CD4-positive, alpha-beta T cell treated with Interferon gamma for 1 hour (primary cell): ENCODE measurements around the gene REXO5.
"Not testable (repeated sequence)": the region's sequence is repeated elsewhere in the genome, so short reads cannot be mapped to it uniquely, and the experiment has no call there.

Experiments
- DNase-seq: peaks from one replicate; pipeline ENCODE4 v3.0.0-alpha.2; 2020

Gene REXO5

GRCh38 chr16:20801278-20801677 lies 5.0 kb upstream of the REXO5 start:
- DNase-seq, result no peak

DNA sequence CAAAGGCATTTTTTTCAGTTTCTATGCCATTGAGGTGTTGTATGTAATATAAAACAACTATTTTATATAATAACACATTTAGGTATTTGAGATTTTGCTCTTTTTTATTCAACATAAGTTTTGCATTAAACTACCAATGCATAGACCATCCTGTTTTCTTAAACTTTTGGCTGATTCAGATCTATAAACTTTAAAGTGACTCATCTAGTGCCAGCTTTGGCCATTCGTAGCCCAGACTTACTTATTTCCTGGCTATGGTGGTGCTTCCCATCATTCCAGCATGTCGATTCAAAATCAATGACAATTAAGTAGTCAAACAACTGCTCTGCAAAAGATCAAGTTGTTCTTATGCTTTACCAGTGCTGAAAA lies 3.2 kb upstream of the REXO5 start:
- no peak for DNase-seq

DNA sequence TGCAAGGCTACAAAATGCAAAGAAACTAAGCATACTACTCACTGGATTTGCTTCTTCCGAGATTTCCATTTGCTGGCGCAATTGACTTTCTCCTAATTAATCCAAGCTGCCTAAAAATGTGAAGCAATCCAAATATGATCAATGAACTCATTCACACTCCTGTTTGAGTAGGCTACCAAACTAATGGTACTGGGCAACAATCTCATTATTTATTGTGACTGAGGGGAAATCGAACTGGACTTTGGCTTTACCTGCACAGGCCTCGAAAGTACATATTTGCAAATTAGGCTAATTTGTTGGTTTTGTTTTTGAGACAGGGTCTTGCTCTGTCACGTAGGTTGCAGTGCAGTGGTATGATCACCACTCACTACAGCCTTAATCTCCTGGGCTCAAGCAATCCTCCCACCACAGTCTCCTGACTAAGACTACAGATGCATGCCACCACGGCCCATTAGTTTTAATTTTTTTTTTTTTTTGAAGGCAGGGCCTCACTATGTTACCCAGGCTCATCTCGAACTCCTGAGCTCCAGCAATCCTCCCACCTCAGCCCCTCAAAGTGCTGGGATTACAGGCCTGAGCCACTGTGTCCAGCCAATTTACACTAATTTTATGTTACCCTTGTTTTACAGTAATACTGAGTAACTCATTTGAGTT lies 2.6 kb upstream of the REXO5 start:
- DNase-seq, result no peak

DNA sequence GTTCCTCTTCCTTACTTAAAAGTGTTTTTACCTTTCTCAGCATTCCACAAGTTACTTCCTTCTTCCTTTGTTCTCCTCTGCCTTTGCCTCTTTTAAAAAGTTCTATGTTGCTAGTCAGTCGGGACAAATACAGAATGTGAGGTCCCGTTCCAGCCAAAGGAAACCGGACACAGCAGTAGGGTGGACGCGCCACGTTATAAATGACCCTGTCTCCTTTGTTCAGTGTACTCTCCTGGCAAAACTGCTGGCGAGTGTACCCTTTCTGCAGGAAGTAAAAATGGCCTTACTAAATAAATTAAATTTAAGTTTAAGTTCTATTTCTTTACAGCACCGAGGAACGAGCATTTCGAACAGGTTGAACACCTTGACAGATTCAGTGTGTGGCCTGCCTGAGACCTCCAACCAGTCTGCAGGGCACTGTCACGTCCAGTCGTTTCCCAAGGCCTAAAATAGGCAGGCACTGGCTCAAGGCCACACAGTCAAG lies 601 bp upstream of the REXO5 start:
- not testable (repeated sequence) for DNase-seq

GRCh38 chr16:20807862-20808261 lies 1.5 kb downstream of the REXO5 start:
- no peak for DNase-seq

DNA sequence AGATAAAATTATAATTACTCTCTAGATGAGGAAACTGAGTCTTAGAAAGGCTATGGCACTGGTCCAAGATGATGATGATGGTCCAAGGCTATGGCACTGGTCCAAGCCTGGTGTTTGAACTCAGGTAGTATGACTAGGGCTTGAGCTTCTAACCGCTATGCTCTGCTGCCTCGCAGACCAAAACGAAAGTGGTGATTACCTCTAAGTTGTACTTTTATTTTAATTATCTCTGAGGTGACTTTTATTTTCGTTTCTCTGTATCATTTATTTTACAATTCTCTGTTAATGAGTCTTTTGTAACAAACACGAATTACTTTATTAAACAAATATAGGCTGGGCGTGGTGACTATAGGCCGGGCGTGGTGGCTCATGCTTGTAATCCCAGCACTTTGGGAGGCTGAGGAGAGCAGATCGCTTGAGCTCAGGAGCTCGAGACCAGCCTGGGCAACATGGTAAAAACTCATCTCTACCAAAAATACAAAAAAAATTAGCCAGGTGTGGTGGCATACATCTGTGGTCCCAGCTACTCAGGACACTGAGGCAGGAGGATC lies 5.6 kb downstream of the REXO5 start:
- no peak for DNase-seq

GRCh38 chr16:20812510-20812909 lies 6.2 kb downstream of the REXO5 start:
- no peak for DNase-seq

- no peak for DNase-seq
Observed at GRCh38 chr16:20814784-20815183, 8.5 kb downstream of the REXO5 start.

GRCh38 chr16:20818929-20819585 lies 12.7 kb downstream of the REXO5 start:
- DNase-seq, result no peak

GRCh38 chr16:20821682-20822081 lies 15.4 kb downstream of the REXO5 start:
- no peak for DNase-seq

GRCh38 chr16:20822521-20823325 lies 16.4 kb downstream of the REXO5 start:
- no peak for DNase-seq

GRCh38 chr16:20826039-20826566 lies 19.8 kb downstream of the REXO5 start:
- DNase-seq, result no peak

DNA sequence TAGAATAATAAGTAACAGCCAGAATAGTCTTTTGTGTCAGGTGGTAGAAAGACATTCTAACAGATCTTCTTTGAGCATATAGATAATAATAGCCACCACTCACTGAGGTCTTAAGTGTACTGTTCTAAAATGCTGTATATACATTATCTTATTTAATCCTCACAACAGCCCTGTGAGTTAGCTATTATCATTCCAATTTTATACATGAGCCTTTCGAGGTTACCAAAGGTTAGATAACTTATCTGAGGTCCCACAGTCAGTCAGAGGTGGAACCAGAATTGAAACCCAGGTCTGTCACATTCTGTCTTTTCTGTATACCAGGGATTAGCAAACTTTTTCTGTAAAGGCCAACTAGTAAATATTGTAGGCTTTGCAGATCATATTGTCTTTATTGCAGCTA lies 23.2 kb downstream of the REXO5 start:
- no peak for DNase-seq

GRCh38 chr16:20830372-20830771 lies 24.0 kb downstream of the REXO5 start:
- no peak for DNase-seq

GRCh38 chr16:20833086-20833485 lies 26.8 kb downstream of the REXO5 start:
- DNase-seq, result no peak

DNA sequence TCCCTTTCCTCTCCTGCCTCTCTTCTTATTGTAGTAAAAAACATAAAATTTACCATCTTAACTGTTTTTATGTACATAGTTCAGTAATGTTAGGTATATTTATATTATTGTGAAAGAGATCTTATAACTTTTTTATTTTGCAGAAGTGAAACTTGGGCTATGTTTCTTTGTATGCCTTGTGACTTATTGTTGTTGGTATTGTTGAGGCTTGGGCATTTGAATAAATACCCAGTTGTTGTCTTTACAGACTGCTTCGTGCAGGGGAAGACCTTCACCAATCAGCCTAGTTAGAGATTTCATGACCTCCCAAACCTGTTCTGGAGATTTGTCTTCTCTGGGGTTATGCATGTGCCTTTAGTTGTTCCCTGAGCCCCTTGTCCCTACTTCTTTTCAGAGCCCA lies 31.9 kb downstream of the REXO5 start:
- no peak for DNase-seq

GRCh38 chr16:20839504-20839903 lies 33.2 kb downstream of the REXO5 start:
- DNase-seq, result no peak

DNA sequence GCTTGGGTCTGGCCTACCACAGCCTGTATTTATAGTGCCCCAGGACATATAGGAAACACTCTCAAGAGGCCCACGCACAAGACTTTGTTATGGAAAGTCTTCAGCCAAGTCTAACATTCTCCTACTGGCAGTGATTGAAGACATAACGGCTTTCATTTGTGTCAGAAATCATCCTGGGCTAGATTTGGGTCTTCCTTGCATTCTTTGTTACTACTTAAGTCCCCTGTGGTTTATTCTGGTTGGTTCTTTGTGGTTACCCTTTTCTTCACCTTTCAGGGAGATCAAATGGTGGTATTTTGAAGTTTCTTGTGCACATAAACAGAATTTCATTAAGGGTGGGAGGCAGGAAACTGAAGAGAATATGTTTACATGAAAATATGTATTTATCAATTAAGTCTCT lies 37.7 kb downstream of the REXO5 start:
- DNase-seq, result no peak

DNA sequence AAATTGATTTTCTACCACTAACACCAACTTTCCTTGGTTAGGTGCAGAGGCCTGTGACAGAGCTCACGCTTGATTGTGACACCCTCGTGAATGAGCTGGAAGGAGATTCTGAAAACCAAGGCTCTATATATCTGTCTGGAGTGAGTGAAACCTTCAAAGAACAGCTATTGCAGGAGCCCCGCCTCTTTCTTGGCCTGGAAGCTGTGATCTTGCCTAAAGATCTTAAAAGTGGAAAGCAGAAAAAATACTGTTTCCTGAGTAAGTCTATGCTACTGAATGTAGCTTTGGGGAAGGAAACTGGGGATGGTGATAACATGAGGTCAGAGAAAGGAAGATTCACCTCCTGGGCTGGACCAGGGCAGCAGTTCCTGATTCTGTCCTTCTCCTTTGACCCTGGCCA lies 38.3 kb downstream of the REXO5 start:
- no peak for DNase-seq

- no peak for DNase-seq
Observed at GRCh38 chr16:20846030-20846429, 39.7 kb downstream of the REXO5 start.

- no peak for DNase-seq
Observed at GRCh38 chr16:20846551-20846950, 40.2 kb downstream of the REXO5 start.

GRCh38 chr16:20847550-20847949 lies 41.2 kb downstream of the REXO5 start:
- DNase-seq, result no peak

DNA sequence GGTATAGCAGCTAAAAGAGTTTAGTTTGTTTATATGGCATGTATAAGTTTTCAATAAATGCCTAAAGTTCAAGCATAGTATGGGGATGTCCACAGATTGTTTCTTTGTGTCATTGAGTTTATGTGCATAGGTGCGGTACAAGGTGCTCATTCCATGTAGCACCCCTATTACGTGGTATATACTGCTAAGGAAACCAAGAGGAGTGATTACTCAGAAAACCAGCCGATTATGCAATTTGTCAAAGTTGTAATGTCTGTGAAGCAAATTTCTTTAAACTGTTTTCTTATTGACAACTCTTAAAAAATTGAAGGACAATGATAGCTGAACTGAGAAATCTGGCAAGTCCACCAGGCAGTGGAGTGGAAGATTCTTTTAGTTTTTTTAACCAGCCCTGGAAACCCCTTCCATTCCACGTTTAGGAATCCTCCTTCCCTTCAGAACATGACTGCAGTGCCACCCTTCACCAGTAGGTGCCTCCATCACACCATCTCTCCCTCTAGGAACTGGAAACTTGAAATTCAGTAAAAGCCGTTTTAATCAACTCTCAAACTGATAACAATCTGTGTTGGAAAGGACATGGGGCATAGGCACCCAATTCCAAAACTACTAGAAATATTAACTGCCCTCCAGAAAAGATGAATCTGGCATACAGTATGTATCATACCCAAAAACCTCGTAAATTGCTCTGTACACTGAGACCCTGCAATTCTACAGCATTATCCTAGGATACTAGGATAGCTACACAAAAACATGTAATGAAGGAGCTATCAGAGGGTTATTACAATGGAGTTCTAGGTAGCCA lies 43.5 kb downstream of the REXO5 start:
- DNase-seq, result peak; percentile 40
